Left ventricle myocardium inferior (tissue), 1 donor: ENCODE measurements around the gene ALG1. TPM values are rescaled to one million over a fixed set of nuclear protein-coding genes. Genes with fewer than 3 reads are reported as not detected.

Experiments used
- DNase-seq: peaks from one replicate; pipeline ENCODE4 v3.0.0-alpha.2; 2020
- H3K27ac ChIP-seq: fragments of 200-600 bp; replicated peaks from 2 replicates; pipeline ENCODE4 v1.8.0; 2021
- H3K27me3 ChIP-seq: fragments of 200-600 bp; 2 replicates; pipeline ENCODE4 v1.8.0; 2021; ENCODE audit warnings: low read depth
- H3K36me3 ChIP-seq: fragments of 200-600 bp; 2 replicates; pipeline ENCODE4 v1.8.0; 2021
- H3K4me1 ChIP-seq: fragments of 200-600 bp; 2 replicates; pipeline ENCODE4 v1.8.0; 2021
- H3K4me3 ChIP-seq: fragments of 200-600 bp; 2 replicates; pipeline ENCODE4 v1.8.0; 2021; ENCODE audit warnings: mild to moderate bottlenecking, moderate library complexity
- H3K9me3 ChIP-seq: fragments of 200-600 bp; replicated peaks from 2 replicates; pipeline ENCODE4 v1.8.0; 2021
- CTCF ChIP-seq: fragments of 200-600 bp; IDR thresholded peaks from 2 replicates; pipeline ENCODE4 v1.8.0; 2021; ENCODE audit warnings: antibody characterized with exemption, mild to moderate bottlenecking, borderline replicate concordance
- intact Hi-C: fragments of 100-400 bp; cut with micrococcal nuclease; formaldehyde crosslinking; loops from one replicate; pipeline ENCODE4 v1.11.0; 2022
- total RNA-seq: library from RNA; stranded (reverse); fragmentation: NEBNext Ultra II Directional; extraction: Animal tissue kit (Norgen Biotek cat#: 25700); gene quantifications from one replicate; pipeline ENCODE4 v1.2.1, GENCODE V29; 2021
- donor health status: DM: no; HTN: yes; CAD: no; lungs with severe emphysema.

The ALG1 gene
- total RNA-seq, 1 donor from 2014 or later, result 7.3 TPM

DNA sequence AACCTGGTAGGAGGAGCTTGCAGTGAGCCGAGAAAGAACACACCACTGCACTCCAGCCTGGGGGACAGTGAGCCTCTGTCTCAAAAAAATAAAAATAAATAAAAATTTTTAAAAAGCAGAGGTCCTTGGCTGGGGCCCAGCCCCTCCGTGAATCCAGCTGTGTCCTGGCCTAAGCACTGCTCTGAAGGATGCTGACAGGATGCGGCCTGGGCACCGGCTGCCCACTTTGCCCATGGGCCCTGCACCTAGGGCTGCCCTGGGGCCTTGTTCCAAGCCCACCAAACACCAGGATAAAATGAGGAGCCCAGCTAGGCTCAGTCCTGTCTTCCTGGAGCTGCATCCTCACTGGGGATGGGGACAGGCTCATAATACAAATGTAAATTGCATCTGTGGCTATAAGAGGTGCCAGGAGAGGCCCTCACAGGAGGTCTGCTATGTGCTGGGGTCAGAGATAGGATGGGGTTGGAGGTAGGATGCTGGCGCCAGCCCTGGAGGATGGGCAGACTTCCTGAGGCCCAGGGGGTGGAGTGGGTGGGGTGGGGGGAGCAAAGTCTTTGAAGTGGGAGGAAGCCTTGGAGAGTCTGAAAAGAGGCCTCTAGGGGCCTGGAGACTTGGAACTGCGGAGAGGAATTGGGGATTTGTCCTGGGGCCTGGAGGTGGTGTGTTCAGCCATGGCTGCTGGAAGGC lies 12.1 kb upstream of the ALG1 start:
- intact Hi-C loops, result no loop called here
- TF ChIP-seq CTCF, result no peak
- H3K9me3 ChIP-seq, result no peaks in the 10 kb centered on the region
- H3K27ac ChIP-seq, result no peak overlapping the region
- H3K4me1 ChIP-seq, result no peaks in the 10 kb centered on the region
- no peaks in the 10 kb centered on the region for H3K27me3 ChIP-seq
- H3K36me3 ChIP-seq, result no peaks in the 10 kb centered on the region
- DNase-seq, result no peak
- no peak overlapping the region for H3K4me3 ChIP-seq

DNA sequence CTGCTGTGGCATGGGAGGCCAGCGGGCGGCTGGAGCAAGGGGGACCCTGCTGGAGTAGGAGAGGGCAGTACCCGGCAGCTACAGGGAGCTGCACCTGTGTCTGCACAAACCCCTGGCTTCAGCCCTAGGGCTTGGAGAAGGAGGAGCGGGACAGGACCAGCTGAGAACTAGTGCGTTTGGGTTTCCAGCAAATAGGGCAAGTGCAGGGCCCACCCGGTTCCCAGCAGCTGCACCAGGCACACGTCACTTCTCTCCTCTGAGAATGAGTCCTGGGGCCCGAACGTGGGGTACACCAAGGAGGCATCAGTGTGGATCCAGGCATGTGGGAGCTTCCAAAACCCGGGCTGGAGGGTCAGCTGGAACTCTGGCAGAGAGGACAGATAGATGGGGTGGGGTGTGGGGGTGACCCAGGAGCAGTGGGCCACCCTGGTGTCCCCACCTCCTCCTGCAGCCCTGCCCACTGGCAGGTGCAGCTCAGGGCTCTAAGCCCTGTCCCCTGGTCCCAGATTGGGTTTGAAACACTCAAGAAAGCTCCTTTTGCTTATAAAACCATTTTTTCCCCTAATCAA lies 11.5 kb upstream of the ALG1 start:
- H3K27me3 ChIP-seq, result no peaks in the 10 kb centered on the region
- DNase-seq, result no peak
- intact Hi-C loops, result no loop called here
- no peak overlapping the region for H3K4me3 ChIP-seq
- H3K36me3 ChIP-seq, result no peaks in the 10 kb centered on the region
- no peaks in the 10 kb centered on the region for H3K4me1 ChIP-seq
- no peak overlapping the region for H3K27ac ChIP-seq
- H3K9me3 ChIP-seq, result no peaks in the 10 kb centered on the region
- TF ChIP-seq CTCF, result no peak

DNA sequence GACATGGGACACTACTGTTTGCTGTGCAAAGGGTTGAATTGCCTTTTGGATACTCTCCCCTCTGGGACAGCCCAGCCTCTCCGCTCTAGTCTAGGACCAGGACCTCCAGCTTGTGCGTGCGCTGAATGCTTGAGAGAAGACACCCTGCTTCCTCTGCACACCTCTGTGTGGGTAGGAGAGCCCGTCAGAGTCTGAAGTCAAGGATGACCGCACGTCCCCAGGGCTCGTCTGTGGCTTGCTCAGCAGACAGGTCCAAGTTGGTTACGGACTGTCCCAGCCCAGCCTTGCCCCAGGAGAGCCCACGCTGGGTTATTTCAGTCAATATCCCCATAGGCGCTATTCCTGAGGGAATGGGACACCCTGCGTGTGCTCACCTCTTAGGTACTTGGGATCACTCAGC lies 9.6 kb upstream of the ALG1 start:
- no peak overlapping the region for H3K27ac ChIP-seq
- no peak for TF ChIP-seq CTCF
- H3K27me3 ChIP-seq, result no peaks in the 10 kb centered on the region
- no peaks in the 10 kb centered on the region for H3K36me3 ChIP-seq
- H3K4me1 ChIP-seq, result peaks cover 8% of the 10 kb centered on the region
- intact Hi-C loops, result no loop called here
- no peaks in the 10 kb centered on the region for H3K9me3 ChIP-seq
- no peak overlapping the region for H3K4me3 ChIP-seq
- no peak for DNase-seq

DNA sequence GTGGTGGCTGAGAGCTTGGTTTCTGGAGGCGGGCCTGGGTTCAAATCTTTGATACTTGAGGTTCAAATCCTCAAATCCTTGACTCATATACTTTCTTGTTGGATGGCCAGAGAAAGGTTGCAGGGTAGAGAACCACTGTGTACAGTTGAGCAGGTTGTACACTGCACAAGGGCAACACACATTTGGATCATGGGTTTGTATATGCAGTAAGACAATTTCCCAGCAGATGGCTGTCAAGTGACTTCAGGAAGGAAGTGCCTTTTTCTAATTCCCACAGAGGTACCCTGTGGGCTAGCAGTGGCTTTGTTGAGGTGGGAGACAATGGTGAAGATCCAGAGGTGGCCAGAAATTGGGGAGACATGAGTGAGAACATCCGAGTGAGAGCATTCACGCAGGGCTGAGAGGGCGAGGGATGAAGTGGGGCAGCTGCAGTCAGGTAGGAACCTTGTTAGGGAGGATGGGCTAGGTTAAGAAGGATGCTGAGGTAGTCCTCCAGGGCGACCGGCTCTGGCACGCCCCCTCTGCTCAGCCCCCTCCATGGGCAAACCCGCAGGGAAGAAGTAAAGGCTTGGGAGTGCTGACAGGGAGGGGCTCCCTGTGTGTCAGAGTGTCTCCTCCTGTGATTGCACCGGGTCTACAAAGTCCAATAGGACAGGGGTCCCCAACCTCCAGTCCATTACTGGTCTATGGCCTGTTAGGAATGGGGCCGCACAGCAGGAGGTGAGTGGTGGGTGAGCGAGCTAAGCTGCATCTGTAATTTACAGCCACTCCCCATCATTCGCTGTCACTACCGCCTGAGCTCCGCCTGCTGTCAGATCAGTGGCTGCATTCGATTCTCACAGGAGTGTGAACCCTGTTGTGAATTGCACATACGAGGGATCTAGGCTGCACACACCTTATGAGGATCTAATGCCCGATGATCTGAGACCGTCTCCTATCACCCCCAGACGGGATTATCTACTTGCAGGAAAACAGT lies 8.6 kb upstream of the ALG1 start:
- intact Hi-C loops, result no loop called here
- TF ChIP-seq CTCF, result no peak
- Histone ChIP-seq H3K27ac (no peak overlapping the region), H3K4me1 (peaks cover 8% of the 10 kb centered on the region), H3K36me3 (no peaks in the 10 kb centered on the region), H3K27me3 (no peaks in the 10 kb centered on the region), H3K9me3 (no peaks in the 10 kb centered on the region), H3K4me3 (no peak overlapping the region)
- no peak for DNase-seq

DNA sequence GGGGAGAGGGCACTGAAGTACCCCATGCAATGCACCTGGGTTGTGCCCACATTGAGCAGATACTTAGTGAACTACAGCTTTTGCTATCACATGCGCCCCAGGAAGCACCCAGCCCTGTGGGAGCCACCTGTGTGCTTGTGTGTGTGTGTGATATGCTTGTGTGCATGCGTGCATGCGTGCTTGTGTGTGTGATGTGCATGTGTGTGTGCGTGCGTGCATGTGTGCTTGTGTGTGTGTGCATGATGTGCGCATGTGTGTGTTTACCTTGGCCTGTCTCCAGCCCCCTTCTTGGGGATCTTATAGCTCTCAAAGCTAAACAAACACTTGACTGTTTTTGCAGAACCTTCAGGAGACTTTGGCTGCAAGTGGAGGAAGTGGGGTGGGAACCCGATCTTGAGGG lies 6.7 kb upstream of the ALG1 start:
- intact Hi-C loops, result no loop called here
- Histone ChIP-seq H3K4me3 (no peak overlapping the region), H3K9me3 (no peaks in the 10 kb centered on the region), H3K4me1 (peaks cover 8% of the 10 kb centered on the region), H3K27ac (no peak overlapping the region), H3K27me3 (no peaks in the 10 kb centered on the region), H3K36me3 (no peaks in the 10 kb centered on the region)
- no peak for DNase-seq
- no peak for TF ChIP-seq CTCF
